ENCODE results near the gene CCNQ. TPM values are rescaled to one million over a fixed set of nuclear protein-coding genes. Genes with fewer than 3 reads are reported as not detected.

CCNQ gene
- total RNA-seq, 6 experiments from 2014 or later = 25.7 to 31.9 (median 29.6) TPM

DNA sequence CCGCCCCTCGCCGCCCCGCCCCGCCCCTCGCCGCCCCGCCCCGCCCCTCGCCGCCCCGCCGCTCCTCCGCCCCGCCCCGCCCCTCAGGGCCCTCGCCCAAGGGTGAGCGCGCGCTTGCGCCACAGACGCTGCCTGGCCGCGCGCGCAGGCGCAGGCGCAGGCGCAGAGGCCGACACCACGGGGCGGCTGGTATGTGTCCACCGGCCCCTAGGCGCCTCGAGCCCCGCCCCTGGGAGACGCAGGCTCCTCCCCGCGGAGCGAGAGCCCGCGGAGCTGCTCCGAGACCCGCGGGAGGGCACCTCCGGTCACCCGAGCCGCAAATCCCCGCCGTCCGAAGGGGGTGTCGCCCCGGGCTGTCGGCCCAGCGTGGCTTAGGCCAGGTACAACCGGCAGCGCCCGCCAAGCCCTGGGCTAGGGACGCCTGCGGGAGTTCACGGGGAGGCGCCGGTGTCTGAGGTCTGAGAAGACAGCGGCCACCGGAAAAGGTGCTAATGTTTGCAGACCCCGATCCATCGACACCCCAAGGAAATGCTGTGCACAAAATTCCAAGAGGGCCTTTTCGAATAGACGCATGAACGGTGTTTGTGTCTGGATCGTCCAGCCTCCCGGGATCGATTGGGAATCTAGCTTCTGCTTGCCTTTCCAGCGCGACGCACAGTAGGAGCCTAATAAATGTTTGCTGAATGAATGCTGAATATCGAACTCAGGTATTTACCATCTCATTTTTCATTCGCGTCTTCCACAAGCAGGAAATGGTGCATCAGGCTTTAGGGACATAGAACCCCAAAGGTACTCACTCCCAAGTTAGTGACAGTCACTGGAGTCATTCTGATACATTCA is 473 bp upstream of the CCNQ start:
- no peak for TF ChIP-seq CTCF (IDR thresholded peaks at IDR 0.05)
- DNase-seq = peak; percentile 74
- H3K4me1 Mint-ChIP-seq (ENCODE audit: low read depth) = peaks cover 15% of the 10 kb centered on the region

GRCh38 chrX:153596981-153597750 is 1.8 kb downstream of the CCNQ start:
- no peaks in the 10 kb centered on the region for H3K9me3 Mint-ChIP-seq
- H3K36me3 Mint-ChIP-seq (ENCODE audit: low read depth) = peaks cover 7% of the 10 kb centered on the region
- no peak overlapping the region for H3K27ac Mint-ChIP-seq
- H3K4me1 Mint-ChIP-seq (ENCODE audit: low read depth) = peaks cover 15% of the 10 kb centered on the region
- H3K4me3 Mint-ChIP-seq = peak overlapping the region; percentile 91
- H3K27me3 Mint-ChIP-seq (ENCODE audit: insufficient read depth) = no peaks in the 10 kb centered on the region; the same call in 1 of the 2 replicates
- DNase-seq = no peak
- no peak for TF ChIP-seq CTCF (IDR thresholded peaks at IDR 0.05)

More for the DNA sequence above, 473 bp upstream of the CCNQ start:
- peaks cover under 1% of the 10 kb centered on the region; the same call in 1 of the 2 replicates for H3K27me3 Mint-ChIP-seq (ENCODE audit: insufficient read depth)
- no peak overlapping the region for H3K27ac Mint-ChIP-seq
- H3K4me3 Mint-ChIP-seq = peak overlapping the region; percentile 89
- peaks cover 7% of the 10 kb centered on the region for H3K36me3 Mint-ChIP-seq (ENCODE audit: low read depth)
- no peaks in the 10 kb centered on the region for H3K9me3 Mint-ChIP-seq

DNA sequence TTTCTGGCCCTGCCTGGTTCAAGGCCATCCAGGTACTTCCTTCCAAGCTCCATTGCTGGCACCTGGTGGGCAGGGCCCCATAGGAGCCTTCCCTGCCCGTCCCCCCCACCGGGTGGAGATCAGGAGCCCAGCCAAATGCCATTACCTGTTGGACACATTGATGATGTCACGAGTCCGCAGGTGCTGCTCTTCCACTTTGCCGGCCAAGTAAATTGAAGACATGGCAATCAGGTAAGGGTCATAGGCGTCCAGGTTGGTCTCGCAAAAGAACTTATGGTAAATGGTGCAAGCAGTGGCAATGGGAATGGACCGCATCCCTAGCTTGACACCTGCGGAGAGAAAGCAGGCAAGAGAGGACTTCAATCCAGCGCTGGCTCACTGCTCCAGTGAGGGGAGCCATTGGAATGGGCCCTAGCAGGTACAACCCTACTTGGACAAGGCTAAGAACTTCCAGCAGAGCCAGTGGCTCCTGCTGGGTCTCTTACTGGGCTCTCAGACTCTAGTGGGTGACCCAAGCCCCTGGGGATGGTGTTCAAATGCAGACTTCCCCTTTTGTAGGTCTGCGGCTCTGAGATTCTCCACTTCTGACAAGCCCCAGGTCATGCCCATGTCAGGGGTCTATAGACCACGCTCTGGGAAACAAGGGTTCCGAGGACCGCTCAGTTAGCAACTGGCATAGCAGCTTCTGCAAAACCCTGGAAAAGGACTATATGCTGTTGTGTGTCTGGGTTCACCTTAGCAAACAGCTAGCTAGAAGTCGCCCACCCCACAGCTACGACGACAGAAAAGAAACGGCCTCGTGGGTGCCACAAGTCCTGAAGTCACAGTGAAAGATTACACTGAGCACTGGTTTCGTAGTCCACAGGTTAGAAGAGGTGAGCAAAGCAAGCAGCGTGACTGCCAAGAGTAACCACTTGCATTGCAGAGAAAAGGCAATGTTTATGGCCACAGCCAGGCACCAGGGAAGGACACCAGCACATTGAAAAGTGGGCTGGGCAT is 2.8 kb downstream of the CCNQ start:
- no peak overlapping the region for H3K4me3 Mint-ChIP-seq

DNA sequence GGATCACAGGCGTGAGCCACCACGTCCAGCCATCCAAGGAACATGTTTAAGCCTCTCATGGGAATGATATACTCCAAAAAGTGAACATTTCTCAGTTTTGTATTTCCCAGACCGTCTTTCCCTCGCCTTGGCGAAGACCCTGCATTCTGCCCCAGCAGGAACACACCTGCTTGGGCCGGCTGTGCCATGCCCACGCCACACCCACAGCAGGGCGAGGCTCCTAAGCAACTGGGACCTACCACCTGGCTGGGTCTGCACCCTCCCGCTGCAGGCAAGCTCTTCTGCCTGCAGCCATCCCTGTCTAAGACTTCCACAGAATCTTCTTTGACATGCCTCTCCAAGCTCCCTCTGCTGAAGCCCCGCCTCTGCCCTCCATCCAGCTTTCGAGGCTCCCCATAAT is 3.6 kb downstream of the CCNQ start:
- Mint-ChIP-seq H3K36me3 (ENCODE audit: low read depth) (peaks cover 7% of the 10 kb centered on the region), H3K4me1 (ENCODE audit: low read depth) (peaks cover 14% of the 10 kb centered on the region), H3K27ac (no peak overlapping the region), H3K27me3 (ENCODE audit: insufficient read depth) (no peaks in the 10 kb centered on the region; the same call in 1 of the 2 replicates), H3K9me3 (no peaks in the 10 kb centered on the region), H3K4me3 (no peak overlapping the region)
- no peak for DNase-seq
- no peak for TF ChIP-seq CTCF (IDR thresholded peaks at IDR 0.05)

More for the DNA sequence above, 2.8 kb downstream of the CCNQ start:
- H3K36me3 Mint-ChIP-seq (ENCODE audit: low read depth) = peaks cover 7% of the 10 kb centered on the region
- TF ChIP-seq CTCF (IDR thresholded peaks at IDR 0.05) = no peak
- H3K4me1 Mint-ChIP-seq (ENCODE audit: low read depth) = peaks cover 15% of the 10 kb centered on the region
- no peak for DNase-seq
- H3K27me3 Mint-ChIP-seq (ENCODE audit: insufficient read depth) = no peaks in the 10 kb centered on the region; the same call in 1 of the 2 replicates
- H3K27ac Mint-ChIP-seq = no peak overlapping the region
- H3K9me3 Mint-ChIP-seq = no peaks in the 10 kb centered on the region

Data from HFFc6 (cell line).